HG03159 (cell line): ENCODE measurements around the gene AQP4.

ENCODE experiments used
- ATAC-seq: cut with Tn5 transposase; IDR thresholded peaks from one replicate; pipeline ENCODE4 v1.9.1; 2021; ENCODE audit warnings: mild to moderate bottlenecking, moderate library complexity; ENCODE audit not compliant: unreplicated experiment

The AQP4 gene

GRCh38 chr18:26840965-26841364 lies 24.5 kb downstream of the AQP4 start:
- no peak for ATAC-seq

DNA sequence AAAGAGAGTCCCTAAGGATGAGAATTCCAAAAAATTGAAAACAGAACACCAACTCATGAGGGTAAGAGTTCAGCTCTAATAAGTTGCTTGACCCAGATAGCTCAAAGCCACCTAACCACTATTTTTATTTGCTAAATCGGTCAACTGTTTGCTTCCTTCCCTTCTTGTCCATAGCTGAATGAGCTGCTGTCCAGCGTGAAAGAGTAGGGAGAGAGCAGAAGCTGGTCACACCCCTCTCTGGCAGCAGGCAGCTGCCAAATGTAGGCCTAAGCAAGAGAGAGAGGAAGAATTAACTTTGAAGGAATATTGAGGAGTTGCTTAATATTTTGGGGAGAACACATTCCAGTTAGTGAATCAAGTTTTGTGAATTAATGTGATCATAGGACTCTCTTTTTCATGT lies 25.9 kb downstream of the AQP4 start:
- no peak for ATAC-seq

GRCh38 chr18:26832302-26832701 lies 33.2 kb downstream of the AQP4 start:
- no peak for ATAC-seq

DNA sequence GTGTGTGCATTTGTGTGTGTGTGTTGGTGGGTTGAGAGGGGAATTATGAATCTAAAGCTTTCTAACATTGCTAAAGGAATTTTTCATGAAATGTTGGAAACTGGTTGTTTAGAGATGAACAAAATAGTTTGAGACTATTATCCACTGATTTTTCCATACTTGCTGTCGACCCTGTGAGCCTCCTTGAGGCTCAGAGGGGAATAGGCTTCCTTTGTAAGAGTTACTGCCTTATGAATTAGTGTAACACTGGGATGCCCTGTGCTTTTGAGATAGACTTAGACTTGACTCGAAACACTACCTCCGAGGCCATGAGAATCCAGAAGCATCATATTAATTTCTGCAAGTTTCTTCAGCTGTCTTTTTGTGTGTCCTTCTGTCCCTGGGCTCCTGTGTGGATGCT lies 37.9 kb downstream of the AQP4 start:
- no peak for ATAC-seq

GRCh38 chr18:26826656-26827235 lies 38.8 kb downstream of the AQP4 start:
- no peak for ATAC-seq

DNA sequence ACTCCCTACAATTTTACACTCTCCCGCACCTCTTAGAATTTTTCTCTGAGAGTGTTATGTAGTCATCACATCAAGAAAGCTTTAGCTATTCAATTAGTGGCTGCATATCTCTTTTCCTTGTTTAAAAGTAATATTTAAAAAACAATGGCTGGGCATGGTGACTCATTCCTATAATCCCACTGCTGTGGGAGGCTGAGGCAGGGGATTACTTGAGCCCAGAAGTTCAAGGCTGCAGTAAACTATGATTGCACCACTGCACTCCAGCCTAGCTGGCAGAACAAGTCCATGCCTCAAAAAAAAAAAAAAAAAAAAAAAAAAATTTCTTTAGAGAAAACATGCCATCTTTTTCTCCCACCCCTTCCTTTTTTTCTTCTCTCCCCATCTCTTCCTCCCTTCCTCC lies 44.3 kb downstream of the AQP4 start:
- no peak for ATAC-seq

DNA sequence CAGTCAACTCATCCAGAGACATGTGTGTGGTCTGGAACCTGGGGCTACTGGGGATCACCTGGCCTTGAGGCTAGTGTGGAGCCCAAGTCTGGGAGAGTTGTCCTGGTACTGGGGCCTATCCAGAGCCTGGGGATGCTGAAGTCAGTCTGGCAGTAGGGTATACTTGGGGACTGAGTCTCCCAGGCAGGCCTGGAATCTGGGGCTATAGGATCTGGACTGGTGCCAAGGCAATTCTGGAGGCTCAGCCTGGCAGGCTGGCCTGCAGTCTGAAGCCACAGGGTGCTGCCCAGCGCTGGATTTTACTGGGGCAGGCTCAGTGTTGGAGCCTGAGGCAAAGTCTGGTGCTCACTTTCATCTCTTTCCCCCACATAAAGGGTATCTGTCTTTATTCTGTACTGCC lies 46.5 kb downstream of the AQP4 start:
- ATAC-seq = no peak

DNA sequence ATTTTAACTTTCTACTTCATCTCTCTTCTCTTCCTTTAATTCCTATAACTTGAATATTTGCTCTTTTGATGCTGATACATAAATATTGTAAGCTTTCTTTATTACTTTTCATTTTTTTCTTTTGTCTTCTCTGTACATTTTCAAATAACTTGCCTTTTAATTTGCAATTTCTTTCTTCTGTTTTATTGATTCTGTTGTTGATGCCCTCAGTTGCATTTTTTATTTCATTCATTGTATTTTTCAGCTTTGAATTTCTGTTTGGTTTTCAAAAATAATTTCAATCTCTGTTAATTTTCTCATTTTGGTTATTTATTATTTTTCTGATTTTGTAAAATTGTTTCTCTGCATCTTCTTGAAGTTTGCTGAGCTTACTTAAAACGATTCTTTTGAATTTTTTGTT lies 47.0 kb downstream of the AQP4 start:
- ATAC-seq = no peak

DNA sequence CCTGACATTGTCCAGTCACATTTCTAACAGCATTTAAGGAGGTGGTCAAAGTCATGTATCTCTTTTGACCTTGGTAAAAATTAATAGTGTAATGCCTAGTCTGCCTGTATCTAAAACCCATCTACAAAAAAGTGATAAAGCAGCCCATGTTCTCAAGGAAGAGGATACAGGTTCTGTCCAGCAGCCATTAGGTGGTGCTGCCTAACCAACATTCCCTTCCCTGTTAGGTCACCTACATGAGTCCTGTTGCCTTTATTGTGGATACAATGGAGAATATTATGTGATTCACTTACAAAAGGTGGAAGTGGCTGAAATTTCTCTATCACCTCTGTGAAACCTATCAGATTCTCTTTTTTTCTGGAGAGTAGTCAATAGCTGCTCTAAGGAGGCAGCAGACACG lies 52.5 kb downstream of the AQP4 start:
- no peak for ATAC-seq

GRCh38 chr18:26812462-26812861 lies 53.0 kb downstream of the AQP4 start:
- no peak for ATAC-seq

- ATAC-seq = no peak
These were observed 56.2 kb downstream of the AQP4 start for GRCh38 chr18:26809346-26809745.

GRCh38 chr18:26806224-26806623 lies 59.3 kb downstream of the AQP4 start:
- no peak for ATAC-seq

GRCh38 chr18:26804519-26804918 lies 61.0 kb downstream of the AQP4 start:
- ATAC-seq = no peak

GRCh38 chr18:26803643-26804042 lies 61.9 kb downstream of the AQP4 start:
- ATAC-seq = no peak

- no peak for ATAC-seq
These were observed 62.9 kb downstream of the AQP4 start for GRCh38 chr18:26802330-26803200.
